ENCODE data around the gene ABCC1.

Gene ABCC1

DNA sequence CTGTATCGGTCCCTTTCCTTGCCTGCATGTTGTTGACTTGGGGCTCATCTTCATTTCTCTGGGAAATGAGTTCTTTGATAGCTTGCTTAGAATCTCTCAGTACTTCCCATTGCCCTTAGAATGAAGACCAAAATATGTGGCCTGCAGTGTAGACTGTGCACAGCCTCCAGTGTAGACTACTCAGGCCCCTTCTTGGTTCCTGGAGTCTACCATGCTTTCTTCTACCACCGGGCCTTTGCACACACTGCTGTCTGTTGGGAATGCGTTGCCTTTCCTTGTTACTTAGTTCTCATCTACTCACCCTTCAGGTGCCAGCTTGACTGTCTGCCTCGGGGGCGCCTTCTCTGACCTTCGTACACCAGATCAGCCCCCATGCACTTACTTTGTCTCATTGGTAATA, 82.0 kb downstream of the ABCC1 start:
- H3K4me3 ChIP-seq (ENCODE audit: control insufficient read depth, low read depth, low read length): no peak overlapping the region
- TF ChIP-seq, protein P1, sequence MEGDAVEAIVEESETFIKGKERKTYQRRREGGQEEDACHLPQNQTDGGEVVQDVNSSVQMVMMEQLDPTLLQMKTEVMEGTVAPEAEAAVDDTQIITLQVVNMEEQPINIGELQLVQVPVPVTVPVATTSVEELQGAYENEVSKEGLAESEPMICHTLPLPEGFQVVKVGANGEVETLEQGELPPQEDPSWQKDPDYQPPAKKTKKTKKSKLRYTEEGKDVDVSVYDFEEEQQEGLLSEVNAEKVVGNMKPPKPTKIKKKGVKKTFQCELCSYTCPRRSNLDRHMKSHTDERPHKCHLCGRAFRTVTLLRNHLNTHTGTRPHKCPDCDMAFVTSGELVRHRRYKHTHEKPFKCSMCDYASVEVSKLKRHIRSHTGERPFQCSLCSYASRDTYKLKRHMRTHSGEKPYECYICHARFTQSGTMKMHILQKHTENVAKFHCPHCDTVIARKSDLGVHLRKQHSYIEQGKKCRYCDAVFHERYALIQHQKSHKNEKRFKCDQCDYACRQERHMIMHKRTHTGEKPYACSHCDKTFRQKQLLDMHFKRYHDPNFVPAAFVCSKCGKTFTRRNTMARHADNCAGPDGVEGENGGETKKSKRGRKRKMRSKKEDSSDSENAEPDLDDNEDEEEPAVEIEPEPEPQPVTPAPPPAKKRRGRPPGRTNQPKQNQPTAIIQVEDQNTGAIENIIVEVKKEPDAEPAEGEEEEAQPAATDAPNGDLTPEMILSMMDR (conservative IDR thresholded peaks at IDR 0.05; ENCODE audit: control insufficient read depth, insufficient read depth, low read depth, low read length): no peak
- no peak for DNase-seq (ENCODE audit: low read depth)

DNA sequence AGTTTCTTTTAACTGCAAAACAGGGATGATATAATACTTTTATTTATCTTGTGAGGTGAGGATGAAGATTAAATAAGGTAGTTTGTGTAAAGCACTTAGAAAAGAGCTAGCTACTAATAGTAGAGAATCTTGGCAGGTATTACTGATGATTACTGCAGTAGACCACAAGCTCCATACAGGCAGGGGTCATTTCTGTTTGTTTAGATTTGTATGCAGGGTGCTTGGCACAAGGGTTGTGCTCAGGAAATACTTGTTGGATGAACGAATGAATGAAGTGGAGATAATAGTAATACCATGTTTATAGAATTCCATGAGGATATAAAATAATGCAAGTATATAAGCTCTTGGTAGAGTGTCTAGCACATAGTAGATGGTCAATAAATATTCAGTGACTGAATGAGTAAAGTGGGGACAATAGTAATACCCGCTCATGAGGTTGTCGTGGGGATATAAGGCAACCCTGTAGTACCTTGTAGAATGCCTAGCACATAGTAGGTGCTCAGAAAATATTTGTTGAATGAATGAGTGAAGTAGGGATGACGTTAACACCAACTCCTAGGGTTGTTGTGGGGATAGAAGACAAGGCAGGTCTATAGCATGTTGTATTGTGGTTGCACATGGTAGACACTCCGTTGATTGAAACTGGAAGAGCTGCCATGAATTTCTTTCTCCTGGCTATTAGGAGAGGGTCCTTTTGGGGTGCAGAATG, 83.0 kb downstream of the ABCC1 start:
- no peak for DNase-seq (ENCODE audit: low read depth)
- TF ChIP-seq, protein P1 (conservative IDR thresholded peaks at IDR 0.05; ENCODE audit: control insufficient read depth, insufficient read depth, low read depth, low read length): no peak
- H3K4me3 ChIP-seq (ENCODE audit: control insufficient read depth, low read depth, low read length): no peak overlapping the region

DNA sequence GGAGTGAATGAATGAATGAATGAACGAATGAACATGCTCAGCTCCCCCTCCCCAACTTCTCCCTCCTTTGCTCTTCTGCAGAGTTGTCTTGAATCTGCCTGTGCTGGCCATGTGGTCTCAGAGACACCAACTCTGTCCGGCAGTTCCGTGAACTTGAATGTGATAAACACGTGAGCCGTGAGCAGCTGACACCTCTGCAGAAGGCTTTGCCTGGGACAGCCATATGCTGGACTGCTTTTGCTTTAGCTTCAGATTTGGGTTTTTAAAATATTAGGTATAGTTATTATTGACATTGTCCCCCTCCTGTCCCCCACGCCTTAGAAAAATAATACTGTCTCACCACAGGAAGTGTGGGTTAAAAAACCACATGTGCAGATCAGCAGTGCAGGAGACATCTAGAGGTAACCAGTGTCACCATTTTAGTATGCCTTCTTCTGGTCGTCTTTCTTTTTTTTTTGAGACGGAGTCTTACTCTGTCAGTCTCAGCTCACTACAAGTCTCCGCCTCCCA, 83.8 kb downstream of the ABCC1 start:
- H3K4me3 ChIP-seq (ENCODE audit: control insufficient read depth, low read depth, low read length): no peak overlapping the region
- TF ChIP-seq, protein P1 (conservative IDR thresholded peaks at IDR 0.05; ENCODE audit: control insufficient read depth, insufficient read depth, low read depth, low read length): no peak
- DNase-seq (ENCODE audit: low read depth): no peak

DNA sequence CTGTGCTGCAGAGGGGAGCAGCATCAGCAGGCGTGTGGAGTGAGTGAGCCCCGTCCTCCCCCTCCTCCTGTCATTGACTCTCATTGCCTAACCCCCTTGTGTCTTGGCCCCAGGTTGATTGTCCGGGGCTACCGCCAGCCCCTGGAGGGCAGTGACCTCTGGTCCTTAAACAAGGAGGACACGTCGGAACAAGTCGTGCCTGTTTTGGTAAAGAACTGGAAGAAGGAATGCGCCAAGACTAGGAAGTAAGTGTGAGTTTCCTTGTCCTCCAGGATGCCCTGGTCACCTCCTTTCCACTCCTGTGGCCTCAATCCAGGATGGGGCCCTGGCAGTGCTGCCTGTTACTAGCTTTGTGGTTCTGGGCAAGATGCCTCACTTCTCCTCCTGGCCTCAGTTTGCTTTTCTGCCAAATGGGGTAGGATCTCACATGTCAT, 87.0 kb downstream of the ABCC1 start:
- no peak for DNase-seq (ENCODE audit: low read depth)
- no peak overlapping the region for H3K4me3 ChIP-seq (ENCODE audit: control insufficient read depth, low read depth, low read length)
- TF ChIP-seq, protein P1 (conservative IDR thresholded peaks at IDR 0.05; ENCODE audit: control insufficient read depth, insufficient read depth, low read depth, low read length): no peak

DNA sequence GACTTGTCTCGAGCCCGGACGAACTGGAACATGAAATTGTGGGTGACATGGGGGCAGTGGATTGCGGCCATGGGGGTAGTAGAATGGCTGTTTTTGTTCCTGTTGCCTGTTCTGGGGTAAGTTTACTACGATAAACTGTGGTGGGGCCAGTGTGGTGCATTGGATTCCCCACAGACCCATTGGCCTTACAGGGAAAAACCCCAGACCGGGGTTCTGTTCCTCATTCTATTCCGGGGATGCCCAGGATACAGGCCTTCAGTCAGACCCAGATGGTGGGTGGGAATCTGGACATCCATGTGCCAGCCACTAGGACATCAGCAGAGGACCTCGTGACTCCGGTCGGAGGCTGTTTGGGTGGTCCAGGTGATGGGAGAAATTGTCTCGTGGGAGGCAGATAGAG, 88.1 kb downstream of the ABCC1 start:
- H3K4me3 ChIP-seq (ENCODE audit: control insufficient read depth, low read depth, low read length): no peak overlapping the region
- no peak for DNase-seq (ENCODE audit: low read depth)
- TF ChIP-seq, protein P1 (conservative IDR thresholded peaks at IDR 0.05; ENCODE audit: control insufficient read depth, insufficient read depth, low read depth, low read length): no peak

DNA sequence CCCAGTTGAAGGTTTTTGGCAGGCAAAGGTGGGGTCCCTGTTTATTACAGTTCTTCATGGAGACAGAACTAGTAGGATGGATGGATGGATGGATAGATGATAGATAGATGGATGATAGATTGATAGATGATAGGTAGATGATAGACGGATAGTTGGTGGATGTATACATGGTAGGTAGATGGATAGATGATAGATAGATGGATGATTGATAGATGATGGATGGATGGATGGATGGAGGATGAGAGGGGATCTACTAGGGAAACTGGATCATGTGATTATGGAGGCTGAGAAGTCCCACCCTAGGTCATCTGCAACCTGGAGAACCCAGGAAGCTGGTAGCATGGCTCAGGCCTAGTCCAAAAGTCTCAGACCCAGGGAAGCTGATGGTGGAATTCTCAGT, 88.6 kb downstream of the ABCC1 start:
- TF ChIP-seq, protein P1 (conservative IDR thresholded peaks at IDR 0.05; ENCODE audit: control insufficient read depth, insufficient read depth, low read depth, low read length): no peak
- no peak overlapping the region for H3K4me3 ChIP-seq (ENCODE audit: control insufficient read depth, low read depth, low read length)

More for the DNA sequence above, 88.6 kb downstream of the ABCC1 start:
- no peak for DNase-seq (ENCODE audit: low read depth)
